Adrenal gland (tissue), 5 donors: ENCODE measurements around the gene GID4.

Experiments used
- CTCF ChIP-seq, 6 experiments: fragments of 450-650 bp in 4 of 6; fragments of 200-600 bp in 2 of 6; sonication (generic) in 1 of 6; IDR thresholded peaks; 1 replicate in 5 of 6; 2 replicates in 1 of 6; pipeline versions ENCODE4 v1.5.1 to v1.8.0; 2016 to 2021; ENCODE audit warnings: antibody characterized with exemption in 6 of 6, mild to moderate bottlenecking in 2 of 6, moderate library complexity in 1 of 6
- POLR2A ChIP-seq, 2 donors: fragments of 450-650 bp; IDR thresholded peaks; one replicate each; pipeline ENCODE4 v1.6.1; 2017; ENCODE audit warnings: antibody characterized with exemption in 2 of 2, mild to moderate bottlenecking in 2 of 2, moderate library complexity in 1 of 2
- donor health status: DM: no; HTN: no; CAD: no.

- TF ChIP-seq CTCF (IDR thresholded peaks at IDR 0.05) (no peak), POLR2A (IDR thresholded peaks at IDR 0.05) (peak in 1 of 2 donors; percentile 61)
These were observed at the start of gene GID4, which contains the start of gene ATPAF2 for GRCh38 chr17:18038861-18039534.
